Spleen (tissue), 11 donors: ENCODE data around the gene WBP1L. TPM values are rescaled to one million over a fixed set of nuclear protein-coding genes. Genes with fewer than 3 reads are reported as not detected.
A peak's percentile ranks its signal among the peaks of the same experiment; 100 is the strongest.

Experiments used
- DNase-seq: peaks from one replicate; pipeline ENCODE4 v3.0.0-alpha.2; 2020
- H3K27ac ChIP-seq, 8 donors: fragments of 200-600 bp; sonication (generic) in 7 of 8; 1 replicate in 4 of 8; 2 replicates in 4 of 8; pipeline versions ENCODE4 v1.5.0 to v1.8.0; 2016 to 2021; ENCODE audit warnings: inconsistent platforms in 4 of 8, mild to moderate bottlenecking in 4 of 8, moderate library complexity in 1 of 8
- H3K27me3 ChIP-seq, 7 donors: fragments of 200-600 bp; sonication (generic) in 6 of 7; replicated peaks in 1 of 7; 1 replicate in 4 of 7; 2 replicates in 3 of 7; pipeline versions ENCODE4 v1.5.0 to v1.8.0; 2016 to 2021; ENCODE audit warnings: inconsistent platforms in 3 of 7, mild to moderate bottlenecking in 1 of 7
- H3K36me3 ChIP-seq, 6 donors: fragments of 200-600 bp; sonication (generic) in 5 of 6; 1 replicate in 4 of 6; 2 replicates in 2 of 6; pipeline versions ENCODE4 v1.5.0 to v1.8.0; 2016 to 2021; ENCODE audit warnings: inconsistent platforms in 2 of 6
- H3K4me1 ChIP-seq, 6 donors: fragments of 200-600 bp; sonication (generic) in 5 of 6; 1 replicate in 3 of 6; 2 replicates in 3 of 6; pipeline versions ENCODE4 v1.5.0 to v1.8.0; 2016 to 2021; ENCODE audit warnings: inconsistent platforms in 3 of 6
- H3K4me3 ChIP-seq, 8 donors: fragments of 200-600 bp; sonication (generic) in 7 of 8; 1 replicate in 4 of 8; 2 replicates in 4 of 8; pipeline versions ENCODE4 v1.5.0 to v1.8.0; 2016 to 2021; ENCODE audit warnings: inconsistent platforms in 4 of 8, mild to moderate bottlenecking in 4 of 8, moderate library complexity in 2 of 8
- H3K9me3 ChIP-seq, 8 donors: fragments of 200-600 bp; sonication (generic) in 7 of 8; 1 replicate in 4 of 8; 2 replicates in 4 of 8; pipeline versions ENCODE4 v1.5.0 to v1.8.0; 2016 to 2021; ENCODE audit warnings: inconsistent platforms in 4 of 8
- POLR2A ChIP-seq, 3 donors: fragments of 450-650 bp; IDR thresholded peaks; one replicate each; pipeline ENCODE4 v1.5.1; 2017; ENCODE audit warnings: antibody characterized with exemption in 3 of 3, mild to moderate bottlenecking in 1 of 3
- POLR2AphosphoS5 ChIP-seq, 3 donors: sonication (generic); formaldehyde crosslinking; IDR thresholded peaks; one replicate each; pipeline ENCODE4 v1.5.1; 2017; ENCODE audit warnings: antibody characterized with exemption in 3 of 3
- WGBS, 5 donors: extraction: QIAGEN DNeasy Blood & Tissue Kit in 3 of 5; methylation state at CpG; one replicate each; pipeline versions ENCODE4 v1.1.5 to v1.1.7; 2013 to 2018; 5-methylcytosine and 5-hydroxymethylcytosine counted together
- intact Hi-C: fragments of 100-400 bp; cut with DNase I; formaldehyde crosslinking; loops from one replicate; pipeline ENCODE4 v1.15.0; 2023; ENCODE audit warnings: low total_unique reads
- polyA plus RNA-seq, 3 donors: library from polyadenylated mRNA; stranded (reverse); fragments of 200-250 nt; gene quantifications; one replicate each; pipeline ENCODE4 v1.2.1, GENCODE V29; 2013
- total RNA-seq, 7 donors: library from RNA; depleted of rRNA in 3 of 7; stranded (reverse); fragments of >200 nt in 3 of 7; fragmentation: NEBNext Ultra II Directional in 4 of 7; extraction: Animal tissue kit (Norgen Biotek cat#: 25700) in 4 of 7; gene quantifications; one replicate each; pipeline versions ENCODE4 v1.1.0 to v1.2.1, GENCODE V29; 2016 to 2021
- TF ChIP-seq, protein P1 (sequence below), 11 experiments: fragments of 200-600 bp in 7 of 11; fragments of 450-650 bp in 4 of 11; sonication (generic) in 4 of 11; IDR thresholded peaks in 8 of 11; conservative IDR thresholded peaks in 3 of 11; 1 replicate in 7 of 11; 2 replicates in 4 of 11; pipeline versions ENCODE4 v1.4.0 to v1.8.0; 2016 to 2021; ENCODE audit warnings: antibody characterized with exemption in 11 of 11, inconsistent platforms in 4 of 11, mild to moderate bottlenecking in 1 of 11
- donor health status: healthy with polysubstance abuse.
- donor health status: DM: no; HTN: no; CAD: no; lungs with moderate emphysema.
- donor health status: DM: no; HTN: no; CAD: no.
- donor health status: Bipolar disorder and iron deficiency.
- donor health status: healthy.
- donor health status: DM: no; HTN: no; CAD: no.
- donor health status: DM: yes; HTN: yes; CAD: no.

Gene WBP1L
- total and polyA plus RNA-seq, 10 donors = 15.9 to 149 (median 49.2) TPM

- no peak for TF ChIP-seq POLR2A (IDR thresholded peaks at IDR 0.05)
- TF ChIP-seq, protein P1, sequence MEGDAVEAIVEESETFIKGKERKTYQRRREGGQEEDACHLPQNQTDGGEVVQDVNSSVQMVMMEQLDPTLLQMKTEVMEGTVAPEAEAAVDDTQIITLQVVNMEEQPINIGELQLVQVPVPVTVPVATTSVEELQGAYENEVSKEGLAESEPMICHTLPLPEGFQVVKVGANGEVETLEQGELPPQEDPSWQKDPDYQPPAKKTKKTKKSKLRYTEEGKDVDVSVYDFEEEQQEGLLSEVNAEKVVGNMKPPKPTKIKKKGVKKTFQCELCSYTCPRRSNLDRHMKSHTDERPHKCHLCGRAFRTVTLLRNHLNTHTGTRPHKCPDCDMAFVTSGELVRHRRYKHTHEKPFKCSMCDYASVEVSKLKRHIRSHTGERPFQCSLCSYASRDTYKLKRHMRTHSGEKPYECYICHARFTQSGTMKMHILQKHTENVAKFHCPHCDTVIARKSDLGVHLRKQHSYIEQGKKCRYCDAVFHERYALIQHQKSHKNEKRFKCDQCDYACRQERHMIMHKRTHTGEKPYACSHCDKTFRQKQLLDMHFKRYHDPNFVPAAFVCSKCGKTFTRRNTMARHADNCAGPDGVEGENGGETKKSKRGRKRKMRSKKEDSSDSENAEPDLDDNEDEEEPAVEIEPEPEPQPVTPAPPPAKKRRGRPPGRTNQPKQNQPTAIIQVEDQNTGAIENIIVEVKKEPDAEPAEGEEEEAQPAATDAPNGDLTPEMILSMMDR (IDR thresholded peaks at IDR 0.05 in 8 of 11, conservative IDR thresholded peaks at IDR 0.05 in 3 of 11) = no peak
- TF ChIP-seq POLR2AphosphoS5 (IDR thresholded peaks at IDR 0.05) = no peak
- WGBS, 5 donors = 89 to 96% (median 93%) methylated on average over 2 of the region's 2 CpGs
Measured at GRCh38 chr10:102778781-102779180, 35.0 kb downstream of the WBP1L start.

DNA sequence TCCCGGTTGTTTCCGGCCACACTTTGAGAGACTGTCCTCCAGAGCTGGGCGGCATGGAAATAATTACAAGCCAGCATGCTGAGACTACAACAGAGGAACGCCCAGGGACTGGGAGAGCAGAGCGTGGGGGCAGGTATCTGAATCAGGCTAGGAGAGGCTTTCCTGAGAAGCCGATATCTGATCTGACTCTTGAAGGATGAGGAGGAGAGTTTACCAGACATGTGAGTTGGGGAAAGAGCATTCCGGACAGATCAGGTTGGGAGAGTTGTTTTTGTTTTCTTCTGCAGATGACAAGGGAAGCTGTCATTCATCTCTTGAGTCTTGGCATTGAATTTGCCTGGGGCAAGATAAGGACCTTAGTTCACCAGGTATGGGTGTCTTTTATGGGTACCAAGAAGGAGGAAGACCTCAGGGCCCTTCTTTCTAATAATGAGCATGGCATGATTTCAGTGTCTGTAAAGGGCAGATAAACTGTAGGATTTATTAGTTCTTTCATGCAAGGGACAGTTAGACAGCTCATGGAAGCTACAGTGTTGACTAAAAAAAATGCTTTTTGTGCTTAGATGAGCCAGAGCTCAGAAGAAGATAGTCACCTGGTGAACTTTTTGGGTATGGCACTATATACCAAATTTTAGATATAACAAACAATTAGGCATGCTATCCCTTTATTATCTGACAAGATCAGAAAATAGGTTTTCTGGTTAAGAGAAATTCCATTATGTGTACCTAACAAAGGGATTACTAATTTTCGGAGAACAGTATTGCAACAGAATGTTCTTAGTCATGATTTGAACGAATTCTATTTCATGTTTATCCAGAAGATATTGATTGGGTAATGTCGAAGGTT, 36.2 kb downstream of the WBP1L start:
- 78 to 92% (median 85%) methylated on average over 10 of the region's 10 CpGs for WGBS, 5 donors
- intact Hi-C loops = no loop called here
- Histone ChIP-seq H3K4me1 (peaks cover 9 to 100% (median 76%) of the 10 kb centered on the region in 6 donors), H3K27me3 (no peaks in the 10 kb centered on the region), H3K36me3 (peaks cover 0 to 28% (median 0%) of the 10 kb centered on the region in 6 donors), H3K4me3 (no peak overlapping the region), H3K27ac (peak overlapping the region in 4 of 8 donors; percentile 23 to 85 (median 78)), H3K9me3 (no peaks in the 10 kb centered on the region)
- TF ChIP-seq POLR2AphosphoS5 (IDR thresholded peaks at IDR 0.05) = no peak
- TF ChIP-seq, protein P1 (IDR thresholded peaks at IDR 0.05 in 8 of 11, conservative IDR thresholded peaks at IDR 0.05 in 3 of 11) = no peak
- no peak for TF ChIP-seq POLR2A (IDR thresholded peaks at IDR 0.05)
- no peak for DNase-seq

More at GRCh38 chr10:102778781-102779180, 35.0 kb downstream of the WBP1L start:
- no peak for DNase-seq
- no peaks in the 10 kb centered on the region for H3K27me3 ChIP-seq
- no peak overlapping the region for H3K4me3 ChIP-seq
- intact Hi-C loops = no loop called here
- H3K36me3 ChIP-seq = peaks cover 0 to 28% (median 0%) of the 10 kb centered on the region in 6 donors
- peaks cover 17 to 100% (median 73%) of the 10 kb centered on the region in 6 donors for H3K4me1 ChIP-seq
- peak overlapping the region in 3 of 8 donors; percentile 2 to 82 (median 81) for H3K27ac ChIP-seq
- no peaks in the 10 kb centered on the region for H3K9me3 ChIP-seq

GRCh38 chr10:102780527-102780808, 36.7 kb downstream of the WBP1L start:
- Histone ChIP-seq H3K27me3 (no peaks in the 10 kb centered on the region), H3K4me3 (no peak overlapping the region), H3K9me3 (no peaks in the 10 kb centered on the region), H3K27ac (peak overlapping the region in 7 of 8 donors; percentile 6 to 85 (median 69)), H3K36me3 (peaks cover 0 to 28% (median 0%) of the 10 kb centered on the region in 6 donors), H3K4me1 (peaks cover 13 to 100% (median 77%) of the 10 kb centered on the region in 6 donors)
- WGBS, 5 donors = 94 to 100% (median 100%) methylated on average over 1 of the region's 1 CpG
- no peak for DNase-seq
- TF ChIP-seq, protein P1 (IDR thresholded peaks at IDR 0.05 in 8 of 11, conservative IDR thresholded peaks at IDR 0.05 in 3 of 11) = no peak
- no peak for TF ChIP-seq POLR2AphosphoS5 (IDR thresholded peaks at IDR 0.05)
- TF ChIP-seq POLR2A (IDR thresholded peaks at IDR 0.05) = no peak
- intact Hi-C loops = no loop called here
